K562 (cell line): Measurements from ENCODE around the gene TDRKH. TPM values are rescaled to one million over a fixed set of nuclear protein-coding genes. Genes with fewer than 3 reads are reported as not detected.

Experiments used
- ATAC-seq: fragments of 200-7000 bp; cut with Tn5 transposase; 3 replicates; pipeline ENCODE4 v1.9.1; 2020; ENCODE audit warnings: moderate library complexity
- BruUV-seq: library from RNA; stranded (reverse); fragments of 400-500 nt; replicated peaks from 2 replicates; lab custom pipeline; 2021; lab: Mats Ljungman, UMichigan
- CTCF ChIA-PET: fragments of 300-600 bp; formaldehyde crosslinking; extraction: SDS; loops from one replicate; lab custom pipeline; 2021; ENCODE audit warnings: low intra/inter-chr PET ratio; lab: Yijun Ruan, JAX
- POLR2A ChIA-PET: fragments of 300-600, 350-650 bp; sonication (Branson Sonifier 250); formaldehyde crosslinking; extraction: SDS; loops from one replicate; lab custom pipeline; 2021; ENCODE audit warnings: antibody characterized with exemption, inconsistent platforms; lab: Yijun Ruan, JAX
- DNase-seq, 4 experiments: peaks; one replicate each; pipeline versions ENCODE4 v3.0.0 to v3.0.0-alpha.2; 2011 to 2018; ENCODE audit warnings: low spot score in 3 of 4, mixed read lengths in 3 of 4; ENCODE audit errors: extremely low read depth in 1 of 4
- FAIRE-seq: peaks from 2 replicates; lab custom pipeline; 2011; peaks lifted over from hg19 to GRCh38; lab: Jason Lieb, UNC
- H2AFZ ChIP-seq: 2 replicates; pipeline ENCODE4 v1.6.0; 2011; ENCODE audit warnings: low read depth, low read length, control low read depth, inconsistent platforms
- H3K27ac ChIP-seq: fragments of 200-600 bp; 3 replicates; pipeline ENCODE4 v1.8.0; 2011; ENCODE audit warnings: low read depth, mild to moderate bottlenecking, control low read depth, inconsistent platforms, low read length, moderate library complexity, mixed read lengths; ENCODE audit errors: extremely low read depth
- H3K27me3 ChIP-seq, 2 experiments: fragments of 300-600 bp in 1 of 2; 2 replicates in 1 of 2; 3 replicates in 1 of 2; pipeline versions ENCODE4 v1.6.0 to v1.8.0; 2011; ENCODE audit warnings: inconsistent platforms in 2 of 2, low read length in 2 of 2, mild to moderate bottlenecking in 1 of 2, mixed read lengths in 1 of 2, moderate library complexity in 1 of 2; ENCODE audit not compliant: control insufficient read depth in 2 of 2, insufficient read depth in 2 of 2
- H3K36me3 ChIP-seq: fragments of 300-600 bp; 3 replicates; pipeline ENCODE4 v1.8.0; 2011; ENCODE audit warnings: mild to moderate bottlenecking, low read length, inconsistent platforms; ENCODE audit not compliant: control insufficient read depth, insufficient read depth
- H3K4me1 ChIP-seq, 2 experiments: fragments of 200-600 bp in 1 of 2; replicated peaks in 1 of 2; 2 replicates in 1 of 2; 3 replicates in 1 of 2; pipeline versions ENCODE4 v1.5.1 to v1.8.0; 2011; ENCODE audit warnings: inconsistent platforms in 2 of 2, low read length in 2 of 2, mild to moderate bottlenecking in 1 of 2, mixed read lengths in 1 of 2, moderate library complexity in 1 of 2; ENCODE audit not compliant: control insufficient read depth in 2 of 2, insufficient read depth in 2 of 2
- H3K4me2 ChIP-seq: 2 replicates; pipeline ENCODE4 v1.6.1; 2011; ENCODE audit warnings: low read length, control low read depth, inconsistent platforms, mixed read lengths; ENCODE audit not compliant: insufficient read depth
- H3K4me3 ChIP-seq: fragments of 200-600 bp; sonication (generic), shearing (Covaris generic); 2 replicates; pipeline ENCODE4 v1.5.1; 2016; ENCODE audit warnings: control low read depth, inconsistent platforms
- H3K79me2 ChIP-seq: fragments of 200-600 bp; 3 replicates; pipeline ENCODE4 v1.8.0; 2011; ENCODE audit warnings: low read length, inconsistent platforms; ENCODE audit not compliant: control insufficient read depth, insufficient read depth
- H3K9ac ChIP-seq, 2 experiments: 2 replicates each; pipeline versions ENCODE4 v1.6.0 to v1.6.1; 2011; ENCODE audit warnings: low read depth in 2 of 2, low read length in 2 of 2, control low read depth in 1 of 2, inconsistent platforms in 1 of 2, mild to moderate bottlenecking in 1 of 2, mixed read lengths in 1 of 2; ENCODE audit not compliant: insufficient read depth in 1 of 2
- H3K9me1 ChIP-seq: one replicate; pipeline ENCODE4 v1.6.0; 2011; ENCODE audit warnings: inconsistent platforms, mild to moderate bottlenecking, low read length, moderate library complexity; ENCODE audit not compliant: control insufficient read depth, insufficient read depth
- H3K9me3 ChIP-seq: replicated peaks from 2 replicates; pipeline ENCODE4 v1.5.1; 2011; ENCODE audit warnings: low read depth, low read length, inconsistent platforms; ENCODE audit not compliant: control insufficient read depth, insufficient read depth
- H4K20me1 ChIP-seq: replicated peaks from 2 replicates; pipeline ENCODE4 v1.6.1; 2011; ENCODE audit warnings: low read length, inconsistent platforms, mixed read lengths; ENCODE audit not compliant: control insufficient read depth, insufficient read depth
- CBFB ChIP-seq: sonication (generic); formaldehyde crosslinking; IDR thresholded peaks from 2 replicates; pipeline ENCODE4 v1.4.0; 2020; ENCODE audit warnings: mild to moderate bottlenecking, missing genetic modification reagents
- CBX1 ChIP-seq: sonication (generic); IDR thresholded peaks from 2 replicates; pipeline ENCODE4 v1.6.1; 2016; ENCODE audit warnings: antibody characterized with exemption, low read depth, mild to moderate bottlenecking
- CEBPG ChIP-seq, 3 experiments: fragments of 200-800 bp in 1 of 3; sonication (Bioruptor generic) in 1 of 3; sonication (generic) in 1 of 3; formaldehyde crosslinking in 1 of 3; IDR thresholded peaks in 2 of 3; conservative IDR thresholded peaks in 1 of 3; 2 replicates each; pipeline versions ENCODE4 v1.6.1 to v1.8.0; 2016 to 2022; ENCODE audit warnings: missing compliant biosample characterization in 2 of 3, missing genetic modification characterization in 2 of 3, mild to moderate bottlenecking in 1 of 3, missing genetic modification reagents in 1 of 3
- GABPB1 ChIP-seq: sonication (generic); formaldehyde crosslinking; IDR thresholded peaks from 2 replicates; pipeline ENCODE4 v1.8.0; 2022; ENCODE audit warnings: mild to moderate bottlenecking, missing genetic modification reagents
- MCM3 ChIP-seq: fragments of 450-650 bp; IDR thresholded peaks from 2 replicates; pipeline ENCODE4 v1.6.1; 2016
- TCF7 ChIP-seq: sonication (generic); IDR thresholded peaks from 2 replicates; pipeline ENCODE4 v1.6.1; 2016; ENCODE audit warnings: antibody characterized with exemption, borderline replicate concordance
- TFE3 ChIP-seq: fragments of 450-650 bp; formaldehyde crosslinking; IDR thresholded peaks from 2 replicates; pipeline ENCODE4 v1.4.0; 2020; ENCODE audit warnings: mild to moderate bottlenecking, mixed read lengths
- ZC3H11A ChIP-seq: IDR thresholded peaks from 2 replicates; pipeline ENCODE4 v1.6.1; 2012; ENCODE audit warnings: low read depth, low read length, improper control_type of control experiment
- ZNF395 ChIP-seq: fragments of 200-800 bp; sonication (Bioruptor generic); IDR thresholded peaks from 2 replicates; pipeline ENCODE4 v1.6.1; 2017; ENCODE audit warnings: missing genetic modification characterization, missing compliant biosample characterization
- ZNF436 ChIP-seq: fragments of 250-450, 450-650 bp; sonication (Bioruptor Pico); formaldehyde crosslinking; IDR thresholded peaks from 2 replicates; pipeline ENCODE4 v1.7.0; 2020; ENCODE audit warnings: mild to moderate bottlenecking
- WGBS: fragments of 100-300 bp; shearing (Covaris generic); methylation state at CpG from one replicate; pipeline ENCODE4 v1.1.6; 2016; ENCODE audit warnings: low coverage, mixed read lengths; ENCODE audit not compliant: insufficient coverage; ENCODE audit errors: missing lambda C conversion rate; 5-methylcytosine and 5-hydroxymethylcytosine counted together
- in situ Hi-C: fragments of 300-500 bp; cut with MboI; formaldehyde crosslinking; loops from 4 replicates; pipeline ENCODE4 v1.15.0; 2018; ENCODE audit warnings: inconsistent platforms, mixed read lengths
- intact Hi-C: fragments of 100-400 bp; cut with micrococcal nuclease; formaldehyde crosslinking; loops from 2 replicates; pipeline ENCODE4 v1.14.2; 2022
- polyA plus RNA-seq, 8 experiments: library from polyadenylated mRNA; depleted of rRNA in 4 of 8; stranded (reverse) in 5 of 8; unstranded in 3 of 8; fragments of >200 nt; fragmentation: Nextera tagmentation in 2 of 8; fragmentation: Illumina TruSeq in 1 of 8; extraction: Ambion mirVana in 2 of 8; extraction: Trizol in 1 of 8; gene quantifications; 2 replicates each; pipeline versions ENCODE4 v1.2.1 to v1.2.3, GENCODE V29; 2011 to 2014; ENCODE audit warnings: inconsistent platforms in 1 of 8, missing spikeins in 1 of 8
- total RNA-seq, 7 experiments: library from RNA; depleted of rRNA in 6 of 7; stranded (reverse); fragments of >200 nt in 6 of 7; fragmentation: Illumina TruSeq in 2 of 7; extraction: Trizol in 2 of 7; gene quantifications; 2 replicates each; pipeline versions ENCODE4 v1.2.1 to v1.2.3, GENCODE V29; 2011 to 2021; ENCODE audit warnings: low replicate concordance in 1 of 7
- TF ChIP-seq, protein P1 (sequence below): fragments of 250-450 bp; sonication (Bioruptor Pico); IDR thresholded peaks from 2 replicates; pipeline ENCODE4 v1.8.0; 2021; ENCODE audit warnings: mild to moderate bottlenecking, moderate library complexity
- TF ChIP-seq, protein P2 (sequence below): fragments of 450-650 bp; IDR thresholded peaks from 2 replicates; pipeline ENCODE4 v1.6.1; 2016; ENCODE audit warnings: low read depth, mild to moderate bottlenecking, moderate library complexity
- TF ChIP-seq, protein P3 (sequence below): fragments of 450-650 bp; formaldehyde crosslinking; IDR thresholded peaks from 2 replicates; pipeline ENCODE4 v1.4.0; 2020; ENCODE audit warnings: mild to moderate bottlenecking, moderate library complexity
- TF ChIP-seq, protein P4 (sequence below), 2 experiments: fragments of 450-650 bp in 1 of 2; sonication (generic) in 1 of 2; formaldehyde crosslinking; conservative IDR thresholded peaks; 2 replicates each; pipeline versions ENCODE4 v1.4.0 to v1.8.1; 2020 to 2022; ENCODE audit warnings: mild to moderate bottlenecking in 1 of 2, missing genetic modification reagents in 1 of 2

Gene TDRKH
- total and polyA plus RNA-seq, 9 of the 15 experiments (the other 6 are each of a cell fraction or from before 2014, with no cell fraction given) = 4.3 to 21.3 (median 8.4) TPM

DNA sequence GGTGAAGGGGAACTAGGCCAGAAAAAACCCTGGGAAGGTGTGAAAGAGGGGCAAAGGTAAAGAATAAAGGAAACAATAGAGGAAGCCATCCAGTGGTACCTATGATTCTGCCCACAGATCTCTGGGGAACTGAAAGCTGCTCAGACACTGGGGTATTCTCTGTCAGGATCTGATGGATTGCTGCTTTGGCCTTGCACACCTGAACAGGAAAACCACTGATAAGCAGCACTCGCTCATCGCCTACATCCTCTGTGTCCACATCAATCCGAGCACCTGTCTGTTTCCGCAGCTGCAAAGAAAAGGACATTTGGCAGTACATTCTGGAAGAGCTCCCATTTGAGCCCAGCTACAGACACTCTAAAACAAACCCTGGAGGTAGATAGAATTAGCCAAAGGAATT is 10.4 kb downstream of the TDRKH start:
- no peak overlapping the region for H3K4me2 ChIP-seq
- H3K27me3 ChIP-seq = no peaks in the 10 kb centered on the region
- peaks cover 10% of the 10 kb centered on the region; the same call in 2 of the 3 replicates for H3K36me3 ChIP-seq
- H3K79me2 ChIP-seq = no peaks in the 10 kb centered on the region
- H4K20me1 ChIP-seq = no peaks in the 10 kb centered on the region
- FAIRE-seq = no peak
- H3K9me1 ChIP-seq = no peaks in the 10 kb centered on the region
- POLR2A ChIA-PET = interaction anchor here (0.6 to 1.5 kb wide), 4 partner anchors 8 to 397 kb away, joined by 3 to 7 read pairs (median 4); partner anchors contain the start of gene TDRKH
- intact Hi-C loops = no loop called here
- CTCF ChIA-PET = no interaction called here
- no peak overlapping the region for H3K27ac ChIP-seq
- H3K9me3 ChIP-seq = 0 out of 2 replicates have a peak, but pooled peaks cover 2% of the 10 kb centered on the region
- no TSS peak for BruUV-seq
- no peak for DNase-seq
- in situ Hi-C loops = no loop called here
- no peak overlapping the region for H3K4me3 ChIP-seq
- H3K4me1 ChIP-seq = peaks cover 14 to 35% of the 10 kb centered on the region in 2 experiments
- H3K9ac ChIP-seq = no peak overlapping the region
- no peak for ATAC-seq
- no peak overlapping the region for H2AFZ ChIP-seq
- WGBS = 63% methylated on average over 4 of the region's 4 CpGs
- TF ChIP-seq, protein P1, sequence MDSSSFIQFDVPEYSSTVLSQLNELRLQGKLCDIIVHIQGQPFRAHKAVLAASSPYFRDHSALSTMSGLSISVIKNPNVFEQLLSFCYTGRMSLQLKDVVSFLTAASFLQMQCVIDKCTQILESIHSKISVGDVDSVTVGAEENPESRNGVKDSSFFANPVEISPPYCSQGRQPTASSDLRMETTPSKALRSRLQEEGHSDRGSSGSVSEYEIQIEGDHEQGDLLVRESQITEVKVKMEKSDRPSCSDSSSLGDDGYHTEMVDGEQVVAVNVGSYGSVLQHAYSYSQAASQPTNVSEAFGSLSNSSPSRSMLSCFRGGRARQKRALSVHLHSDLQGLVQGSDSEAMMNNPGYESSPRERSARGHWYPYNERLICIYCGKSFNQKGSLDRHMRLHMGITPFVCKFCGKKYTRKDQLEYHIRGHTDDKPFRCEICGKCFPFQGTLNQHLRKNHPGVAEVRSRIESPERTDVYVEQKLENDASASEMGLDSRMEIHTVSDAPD (CRISPR knock-in tag) = no peak
- TF ChIP-seq CBX1 = no peak
- no peak for TF ChIP-seq GABPB1 (CRISPR knock-in tag)
- no peak for TF ChIP-seq ZNF436 (CRISPR knock-in tag)
- no peak for TF ChIP-seq CEBPG (CRISPR knock-in tag; IDR thresholded peaks at IDR 0.05)
- no peak for TF ChIP-seq CEBPG (tag; conservative IDR thresholded peaks at IDR 0.05 in 1 of 2, IDR thresholded peaks at IDR 0.05 in 1 of 2)
- TF ChIP-seq, protein P2, sequence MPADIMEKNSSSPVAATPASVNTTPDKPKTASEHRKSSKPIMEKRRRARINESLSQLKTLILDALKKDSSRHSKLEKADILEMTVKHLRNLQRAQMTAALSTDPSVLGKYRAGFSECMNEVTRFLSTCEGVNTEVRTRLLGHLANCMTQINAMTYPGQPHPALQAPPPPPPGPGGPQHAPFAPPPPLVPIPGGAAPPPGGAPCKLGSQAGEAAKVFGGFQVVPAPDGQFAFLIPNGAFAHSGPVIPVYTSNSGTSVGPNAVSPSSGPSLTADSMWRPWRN = no peak
- TF ChIP-seq MCM3 = no peak
- no peak for TF ChIP-seq ZC3H11A
- TF ChIP-seq TFE3 = no peak
- TF ChIP-seq, protein P3, sequence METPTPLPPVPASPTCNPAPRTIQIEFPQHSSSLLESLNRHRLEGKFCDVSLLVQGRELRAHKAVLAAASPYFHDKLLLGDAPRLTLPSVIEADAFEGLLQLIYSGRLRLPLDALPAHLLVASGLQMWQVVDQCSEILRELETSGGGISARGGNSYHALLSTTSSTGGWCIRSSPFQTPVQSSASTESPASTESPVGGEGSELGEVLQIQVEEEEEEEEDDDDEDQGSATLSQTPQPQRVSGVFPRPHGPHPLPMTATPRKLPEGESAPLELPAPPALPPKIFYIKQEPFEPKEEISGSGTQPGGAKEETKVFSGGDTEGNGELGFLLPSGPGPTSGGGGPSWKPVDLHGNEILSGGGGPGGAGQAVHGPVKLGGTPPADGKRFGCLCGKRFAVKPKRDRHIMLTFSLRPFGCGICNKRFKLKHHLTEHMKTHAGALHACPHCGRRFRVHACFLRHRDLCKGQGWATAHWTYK (CRISPR knock-in tag) = no peak
- no peak for TF ChIP-seq TCF7
- TF ChIP-seq ZNF395 (CRISPR knock-in tag) = no peak
- no peak for TF ChIP-seq CBFB (CRISPR knock-in tag)
- TF ChIP-seq, protein P4, sequence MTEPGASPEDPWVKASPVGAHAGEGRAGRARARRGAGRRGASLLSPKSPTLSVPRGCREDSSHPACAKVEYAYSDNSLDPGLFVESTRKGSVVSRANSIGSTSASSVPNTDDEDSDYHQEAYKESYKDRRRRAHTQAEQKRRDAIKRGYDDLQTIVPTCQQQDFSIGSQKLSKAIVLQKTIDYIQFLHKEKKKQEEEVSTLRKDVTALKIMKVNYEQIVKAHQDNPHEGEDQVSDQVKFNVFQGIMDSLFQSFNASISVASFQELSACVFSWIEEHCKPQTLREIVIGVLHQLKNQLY (CRISPR knock-in tag; conservative IDR thresholded peaks at IDR 0.05) = no peak
